ENCODE results near the gene TPPP.
"Not testable (repeated sequence)": the region's sequence is repeated elsewhere in the genome, so short reads cannot be mapped to it uniquely, and the experiment has no call there.

The TPPP gene

DNA sequence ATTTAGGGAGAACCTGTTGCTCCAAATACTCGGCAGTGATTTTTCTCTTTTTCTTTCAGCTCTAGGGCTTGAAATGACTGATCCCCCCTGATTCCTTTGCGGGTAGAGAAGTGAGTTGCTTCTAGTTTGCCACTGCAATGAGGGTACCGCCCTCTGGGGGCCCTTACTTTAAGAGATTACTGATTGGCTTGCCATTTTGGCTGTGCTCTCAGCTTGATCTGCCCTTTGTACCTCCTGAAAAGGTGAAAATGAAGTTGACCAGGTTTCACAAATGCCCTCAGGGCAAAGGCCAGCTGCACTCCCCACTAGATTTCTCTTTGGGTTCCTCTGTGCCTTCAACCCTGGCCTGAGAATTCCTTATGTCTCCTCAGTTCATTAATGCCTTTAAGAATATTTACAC lies 20.5 kb upstream of the TPPP start:
- not testable (repeated sequence) for H3K79me2 ChIP-seq (ENCODE audit: insufficient read depth, low read length); H3K4me3 ChIP-seq (ENCODE audit: low read length, poor library complexity, severe bottlenecking); H3K4me1 ChIP-seq (ENCODE audit: insufficient read depth, low read length, poor library complexity, severe bottlenecking); H3K9me2 ChIP-seq (replicated peaks; ENCODE audit: low read depth, low read length); H4K20me1 ChIP-seq (ENCODE audit: insufficient read depth, low read length, poor library complexity, severe bottlenecking); H2AFZ ChIP-seq (ENCODE audit: low read length); H3K9me3 ChIP-seq (ENCODE audit: insufficient read depth, low read depth, low read length); H3K36me3 ChIP-seq (ENCODE audit: insufficient read depth, low read length); H3F3A ChIP-seq (ENCODE audit: low read depth); H3K27me3 ChIP-seq (ENCODE audit: insufficient read depth, low read length, poor library complexity, severe bottlenecking); H3K9ac ChIP-seq (ENCODE audit: low read depth, low read length, poor library complexity, severe bottlenecking); H3K4me2 ChIP-seq (ENCODE audit: low read depth, low read length, poor library complexity, severe bottlenecking)

GRCh38 chr5:708848-709517 lies 15.8 kb upstream of the TPPP start:
- not testable (repeated sequence) for H4K20me1 ChIP-seq (ENCODE audit: insufficient read depth, low read length, poor library complexity, severe bottlenecking); H3K9ac ChIP-seq (ENCODE audit: low read depth, low read length, poor library complexity, severe bottlenecking); H3K4me3 ChIP-seq (ENCODE audit: low read length, poor library complexity, severe bottlenecking)

GRCh38 chr5:708374-708773 lies 15.2 kb upstream of the TPPP start:
- not testable (repeated sequence) for H3K4me1 ChIP-seq (ENCODE audit: insufficient read depth, low read length, poor library complexity, severe bottlenecking); H3K4me2 ChIP-seq (ENCODE audit: low read depth, low read length, poor library complexity, severe bottlenecking); H3K9me3 ChIP-seq (ENCODE audit: insufficient read depth, low read depth, low read length); H3K27me3 ChIP-seq (ENCODE audit: insufficient read depth, low read length, poor library complexity, severe bottlenecking); H3K36me3 ChIP-seq (ENCODE audit: insufficient read depth, low read length); H3F3A ChIP-seq (ENCODE audit: low read depth); H3K9me2 ChIP-seq (replicated peaks; ENCODE audit: low read depth, low read length); H3K79me2 ChIP-seq (ENCODE audit: insufficient read depth, low read length); H3K9ac ChIP-seq (ENCODE audit: low read depth, low read length, poor library complexity, severe bottlenecking); H4K20me1 ChIP-seq (ENCODE audit: insufficient read depth, low read length, poor library complexity, severe bottlenecking); H3K4me3 ChIP-seq (ENCODE audit: low read length, poor library complexity, severe bottlenecking); H2AFZ ChIP-seq (ENCODE audit: low read length)

More at GRCh38 chr5:708848-709517, 15.8 kb upstream of the TPPP start:
- H3K79me2 ChIP-seq (ENCODE audit: insufficient read depth, low read length); H3K9me2 ChIP-seq (replicated peaks; ENCODE audit: low read depth, low read length); H3K9me3 ChIP-seq (ENCODE audit: insufficient read depth, low read depth, low read length); H3K4me2 ChIP-seq (ENCODE audit: low read depth, low read length, poor library complexity, severe bottlenecking); H3F3A ChIP-seq (ENCODE audit: low read depth); H3K4me1 ChIP-seq (ENCODE audit: insufficient read depth, low read length, poor library complexity, severe bottlenecking); H3K27me3 ChIP-seq (ENCODE audit: insufficient read depth, low read length, poor library complexity, severe bottlenecking); H3K36me3 ChIP-seq (ENCODE audit: insufficient read depth, low read length); H2AFZ ChIP-seq (ENCODE audit: low read length): not testable (repeated sequence)

DNA sequence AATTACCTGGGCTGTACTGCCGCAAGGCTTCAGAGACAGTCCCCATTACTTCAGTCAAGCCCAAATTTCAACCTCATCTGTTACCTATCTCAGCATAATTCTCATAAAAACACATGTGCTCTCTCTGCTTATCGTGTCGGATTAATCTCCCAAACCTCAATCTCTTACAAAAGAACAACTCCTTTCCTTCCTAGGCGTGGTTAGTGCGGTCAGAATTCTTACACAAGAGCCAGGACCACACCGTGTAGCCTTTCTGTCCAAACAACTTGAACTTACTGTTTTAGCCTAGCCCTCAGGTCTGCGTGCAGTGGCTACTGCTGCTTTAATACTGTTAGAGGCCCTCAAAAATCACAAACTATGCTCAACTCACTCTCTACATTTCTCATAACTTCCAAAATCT lies 13.0 kb upstream of the TPPP start:
- H3K9me2 ChIP-seq (replicated peaks; ENCODE audit: low read depth, low read length); H3K4me1 ChIP-seq (ENCODE audit: insufficient read depth, low read length, poor library complexity, severe bottlenecking); H3F3A ChIP-seq (ENCODE audit: low read depth); H3K9me3 ChIP-seq (ENCODE audit: insufficient read depth, low read depth, low read length); H3K36me3 ChIP-seq (ENCODE audit: insufficient read depth, low read length); H3K79me2 ChIP-seq (ENCODE audit: insufficient read depth, low read length); H3K4me2 ChIP-seq (ENCODE audit: low read depth, low read length, poor library complexity, severe bottlenecking); H3K4me3 ChIP-seq (ENCODE audit: low read length, poor library complexity, severe bottlenecking); H2AFZ ChIP-seq (ENCODE audit: low read length); H4K20me1 ChIP-seq (ENCODE audit: insufficient read depth, low read length, poor library complexity, severe bottlenecking); H3K27me3 ChIP-seq (ENCODE audit: insufficient read depth, low read length, poor library complexity, severe bottlenecking); H3K9ac ChIP-seq (ENCODE audit: low read depth, low read length, poor library complexity, severe bottlenecking): not testable (repeated sequence)

DNA sequence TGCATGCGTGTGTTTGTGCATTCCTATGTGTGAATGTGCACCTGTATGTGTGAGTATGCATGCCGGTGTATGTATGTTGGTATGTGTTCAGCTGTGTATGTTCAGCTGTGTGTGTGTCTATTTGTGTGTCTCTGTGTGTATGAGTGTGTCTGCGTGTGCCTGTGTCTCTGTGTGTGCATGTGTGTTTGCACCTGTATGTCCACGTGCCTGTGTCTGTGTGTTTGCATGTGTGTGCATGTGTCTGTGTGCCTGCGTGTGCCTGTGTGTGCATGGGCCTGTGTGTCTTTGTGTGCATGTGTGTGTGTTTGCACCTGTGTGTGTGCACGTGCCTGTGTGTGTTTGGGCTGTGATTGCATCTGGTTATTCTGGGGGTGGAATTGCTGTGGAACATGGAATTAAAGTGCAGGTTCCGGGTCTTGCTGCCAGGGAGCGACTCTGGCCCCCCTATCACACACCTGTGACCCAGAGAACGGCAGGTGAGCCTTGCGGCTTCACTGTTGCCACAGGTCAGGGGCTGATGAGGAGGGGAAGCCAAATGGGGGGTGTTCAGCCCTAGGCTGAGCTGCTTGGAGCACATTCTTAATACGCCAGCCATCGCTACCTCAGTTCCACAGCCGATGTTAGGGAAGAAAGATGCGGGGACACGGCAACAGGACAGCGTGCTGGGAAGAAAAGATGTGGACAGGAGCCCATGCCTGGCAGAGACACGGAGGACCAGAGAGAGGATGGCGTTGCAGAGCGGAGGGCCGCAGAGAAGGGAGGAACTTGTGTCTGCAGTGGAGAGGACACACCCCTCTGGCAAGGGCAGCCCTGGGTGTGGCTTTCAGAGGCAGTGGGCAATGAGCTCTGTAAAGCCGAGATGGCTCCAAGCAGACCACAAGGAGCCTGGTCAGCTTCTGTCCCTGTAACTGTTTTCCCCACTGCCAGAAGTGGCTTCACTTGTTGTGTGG lies 3.9 kb upstream of the TPPP start:
- H3K79me2 ChIP-seq (ENCODE audit: insufficient read depth, low read length); H2AFZ ChIP-seq (ENCODE audit: low read length); H3K36me3 ChIP-seq (ENCODE audit: insufficient read depth, low read length); H4K20me1 ChIP-seq (ENCODE audit: insufficient read depth, low read length, poor library complexity, severe bottlenecking); H3K9ac ChIP-seq (ENCODE audit: low read depth, low read length, poor library complexity, severe bottlenecking); H3K27me3 ChIP-seq (ENCODE audit: insufficient read depth, low read length, poor library complexity, severe bottlenecking); H3K4me2 ChIP-seq (ENCODE audit: low read depth, low read length, poor library complexity, severe bottlenecking); H3F3A ChIP-seq (ENCODE audit: low read depth); H3K4me3 ChIP-seq (ENCODE audit: low read length, poor library complexity, severe bottlenecking); H3K4me1 ChIP-seq (ENCODE audit: insufficient read depth, low read length, poor library complexity, severe bottlenecking); H3K9me2 ChIP-seq (replicated peaks; ENCODE audit: low read depth, low read length); H3K9me3 ChIP-seq (ENCODE audit: insufficient read depth, low read depth, low read length): not testable (repeated sequence)

DNA sequence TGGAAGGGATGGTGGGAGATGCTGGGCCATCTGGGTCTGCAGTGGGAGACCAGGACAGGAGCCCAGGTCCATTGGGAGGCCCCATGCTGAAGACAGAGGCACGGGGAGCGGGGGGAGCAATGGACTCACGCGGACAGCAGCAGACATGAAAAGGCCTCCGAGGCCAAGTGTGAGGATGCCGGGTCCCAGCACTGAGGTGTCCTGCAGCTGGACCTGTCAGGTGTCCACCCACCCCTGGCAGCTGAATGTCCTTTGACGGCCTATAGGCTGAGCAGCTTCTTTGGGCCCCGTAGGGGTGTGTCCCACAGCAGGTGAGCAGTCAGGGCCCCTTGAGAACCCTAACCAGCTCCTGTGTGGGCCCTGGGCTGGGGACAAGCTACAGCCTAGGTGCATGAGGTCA lies 3.0 kb upstream of the TPPP start:
- not testable (repeated sequence) for H3K27me3 ChIP-seq (ENCODE audit: insufficient read depth, low read length, poor library complexity, severe bottlenecking); H3F3A ChIP-seq (ENCODE audit: low read depth); H2AFZ ChIP-seq (ENCODE audit: low read length); H3K9ac ChIP-seq (ENCODE audit: low read depth, low read length, poor library complexity, severe bottlenecking); H3K4me1 ChIP-seq (ENCODE audit: insufficient read depth, low read length, poor library complexity, severe bottlenecking); H3K9me3 ChIP-seq (ENCODE audit: insufficient read depth, low read depth, low read length); H3K9me2 ChIP-seq (replicated peaks; ENCODE audit: low read depth, low read length); H4K20me1 ChIP-seq (ENCODE audit: insufficient read depth, low read length, poor library complexity, severe bottlenecking); H3K4me2 ChIP-seq (ENCODE audit: low read depth, low read length, poor library complexity, severe bottlenecking); H3K36me3 ChIP-seq (ENCODE audit: insufficient read depth, low read length); H3K79me2 ChIP-seq (ENCODE audit: insufficient read depth, low read length); H3K4me3 ChIP-seq (ENCODE audit: low read length, poor library complexity, severe bottlenecking)

DNA sequence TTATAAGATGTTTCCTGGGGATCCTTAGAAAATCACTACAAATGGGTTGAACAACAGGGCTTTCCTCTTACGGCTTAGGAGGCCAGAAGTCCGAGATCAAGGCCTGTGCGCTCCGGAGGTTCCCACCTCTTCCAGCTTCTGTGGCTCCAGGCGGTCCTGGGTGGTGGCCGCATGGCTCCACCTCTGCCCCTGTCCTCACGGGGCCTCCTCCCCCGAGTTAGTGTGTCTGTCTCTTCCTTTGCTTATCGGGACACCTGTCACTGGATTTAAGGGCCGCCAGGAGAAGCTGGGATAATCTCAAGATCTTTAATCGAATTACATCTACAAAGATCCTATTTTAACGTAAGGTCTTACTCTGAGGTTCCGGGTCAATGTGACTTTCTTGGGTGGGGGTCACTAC lies 2.3 kb upstream of the TPPP start:
- not testable (repeated sequence) for H3K27me3 ChIP-seq (ENCODE audit: insufficient read depth, low read length, poor library complexity, severe bottlenecking); H3K79me2 ChIP-seq (ENCODE audit: insufficient read depth, low read length); H3K4me3 ChIP-seq (ENCODE audit: low read length, poor library complexity, severe bottlenecking); H3K9me2 ChIP-seq (replicated peaks; ENCODE audit: low read depth, low read length); H3F3A ChIP-seq (ENCODE audit: low read depth); H2AFZ ChIP-seq (ENCODE audit: low read length); H3K36me3 ChIP-seq (ENCODE audit: insufficient read depth, low read length); H3K9me3 ChIP-seq (ENCODE audit: insufficient read depth, low read depth, low read length); H3K9ac ChIP-seq (ENCODE audit: low read depth, low read length, poor library complexity, severe bottlenecking); H3K4me2 ChIP-seq (ENCODE audit: low read depth, low read length, poor library complexity, severe bottlenecking); H3K4me1 ChIP-seq (ENCODE audit: insufficient read depth, low read length, poor library complexity, severe bottlenecking); H4K20me1 ChIP-seq (ENCODE audit: insufficient read depth, low read length, poor library complexity, severe bottlenecking)

Data from Loucy (cell line).